ENCODE data around the gene BAAT.

BAAT gene

DNA sequence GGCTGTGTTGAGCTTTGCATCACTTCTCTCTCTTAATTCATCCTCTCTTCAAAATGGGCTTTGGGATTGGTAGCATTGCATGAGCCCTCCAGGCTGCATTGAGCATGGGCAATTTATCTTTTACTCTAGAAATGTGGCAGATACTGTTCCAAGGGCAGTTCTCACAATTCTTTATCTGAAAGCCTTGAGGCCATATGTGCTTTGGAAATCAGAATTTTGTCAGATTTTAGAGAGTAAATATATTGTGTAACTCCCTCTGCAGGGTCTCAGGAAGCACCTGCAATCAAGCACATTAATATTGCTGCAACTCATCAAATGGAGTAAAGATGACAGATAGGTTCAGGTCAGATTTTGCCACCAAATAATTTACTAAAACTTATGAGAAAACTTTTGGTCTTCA, 33.2 kb upstream of the BAAT start:
- H3K4me1 ChIP-seq (ENCODE audit: control insufficient read depth, insufficient read depth, low read length): peaks cover 11% of the 10 kb centered on the region
- H3K4me2 ChIP-seq (ENCODE audit: low read length): no peak overlapping the region
- H3K4me3 ChIP-seq (ENCODE audit: low read length): no peak overlapping the region
- no peaks in the 10 kb centered on the region for H3K27me3 ChIP-seq (ENCODE audit: control insufficient read depth, insufficient read depth, low read length)
- H3K9ac ChIP-seq (ENCODE audit: low read depth, low read length): no peak overlapping the region
- H3K9me3 ChIP-seq (replicated peaks; ENCODE audit: low read length): no peaks in the 10 kb centered on the region
- H3K36me3 ChIP-seq (ENCODE audit: insufficient read depth, low read length): no peaks in the 10 kb centered on the region

DNA sequence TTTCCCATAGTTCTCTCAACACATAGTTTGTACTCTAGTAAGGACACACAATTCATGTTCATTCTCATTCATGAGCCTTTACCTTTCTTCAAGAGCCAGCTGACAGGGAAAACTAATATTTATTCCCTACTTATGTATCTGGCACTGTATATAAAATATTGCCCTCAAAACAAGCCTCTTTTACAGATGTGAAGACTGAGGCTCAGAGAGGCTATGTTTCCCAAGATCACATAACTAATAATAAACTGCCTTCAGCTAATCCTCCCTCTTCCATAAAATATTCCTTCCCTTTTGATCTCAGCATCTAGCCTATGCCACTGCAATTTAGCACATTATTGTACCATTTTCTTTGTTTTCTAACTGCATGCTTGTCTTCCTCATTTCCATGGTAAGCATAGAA, 32.6 kb upstream of the BAAT start:
- Histone ChIP-seq H3K4me3 (ENCODE audit: low read length) (no peak overlapping the region), H3K9ac (ENCODE audit: low read depth, low read length) (no peak overlapping the region), H3K9me3 (replicated peaks; ENCODE audit: low read length) (no peaks in the 10 kb centered on the region), H3K4me2 (ENCODE audit: low read length) (no peak overlapping the region), H3K27me3 (ENCODE audit: control insufficient read depth, insufficient read depth, low read length) (no peaks in the 10 kb centered on the region), H3K36me3 (ENCODE audit: insufficient read depth, low read length) (no peaks in the 10 kb centered on the region), H3K4me1 (ENCODE audit: control insufficient read depth, insufficient read depth, low read length) (peaks cover 11% of the 10 kb centered on the region)

DNA sequence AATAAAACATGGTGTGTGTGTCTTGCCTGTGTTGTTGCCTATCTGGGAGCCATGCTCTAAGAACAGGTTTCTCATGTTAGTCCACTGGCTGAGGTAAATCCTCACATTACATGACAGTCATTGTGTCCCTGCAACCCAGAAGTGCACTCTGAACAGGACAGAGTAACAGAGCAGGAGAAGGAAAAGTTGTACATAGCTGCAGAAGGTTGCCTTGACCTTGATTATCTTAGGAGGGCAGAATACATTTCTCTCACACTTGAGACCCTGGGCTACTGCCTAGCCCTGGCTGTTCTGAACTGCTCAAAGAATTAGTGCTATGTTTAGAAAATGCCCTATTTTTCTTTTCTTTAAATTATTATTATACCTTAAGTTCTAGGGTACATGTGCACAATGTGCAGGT, 30.8 kb upstream of the BAAT start:
- H3K4me2 ChIP-seq (ENCODE audit: low read length): no peak overlapping the region
- no peaks in the 10 kb centered on the region for H3K27me3 ChIP-seq (ENCODE audit: control insufficient read depth, insufficient read depth, low read length)
- no peak overlapping the region for H3K4me3 ChIP-seq (ENCODE audit: low read length)
- no peaks in the 10 kb centered on the region for H3K9me3 ChIP-seq (replicated peaks; ENCODE audit: low read length)
- H3K36me3 ChIP-seq (ENCODE audit: insufficient read depth, low read length): no peaks in the 10 kb centered on the region
- H3K4me1 ChIP-seq (ENCODE audit: control insufficient read depth, insufficient read depth, low read length): peaks cover 11% of the 10 kb centered on the region
- no peak overlapping the region for H3K9ac ChIP-seq (ENCODE audit: low read depth, low read length)

DNA sequence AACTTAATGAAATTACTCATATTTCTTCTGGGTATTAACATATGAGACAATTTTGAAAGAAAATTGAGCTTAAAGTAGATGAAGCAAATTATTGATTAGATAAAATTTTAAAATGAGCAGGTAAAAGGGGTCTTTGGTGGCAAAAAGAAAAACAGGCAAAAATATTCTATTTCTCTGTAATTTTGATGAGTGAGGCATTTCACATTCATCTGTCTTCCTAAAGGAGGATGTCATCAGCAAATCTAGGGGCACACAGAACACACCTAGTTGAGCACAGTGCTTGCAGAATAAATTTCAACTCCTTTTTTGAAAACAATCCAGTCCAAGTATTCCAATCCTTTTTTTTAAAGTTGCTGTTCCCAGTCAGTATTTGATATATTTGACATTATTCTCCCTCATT, 30.0 kb upstream of the BAAT start:
- Histone ChIP-seq H3K9me3 (replicated peaks; ENCODE audit: low read length) (peaks cover 2% of the 10 kb centered on the region), H3K27me3 (ENCODE audit: control insufficient read depth, insufficient read depth, low read length) (no peaks in the 10 kb centered on the region)

DNA sequence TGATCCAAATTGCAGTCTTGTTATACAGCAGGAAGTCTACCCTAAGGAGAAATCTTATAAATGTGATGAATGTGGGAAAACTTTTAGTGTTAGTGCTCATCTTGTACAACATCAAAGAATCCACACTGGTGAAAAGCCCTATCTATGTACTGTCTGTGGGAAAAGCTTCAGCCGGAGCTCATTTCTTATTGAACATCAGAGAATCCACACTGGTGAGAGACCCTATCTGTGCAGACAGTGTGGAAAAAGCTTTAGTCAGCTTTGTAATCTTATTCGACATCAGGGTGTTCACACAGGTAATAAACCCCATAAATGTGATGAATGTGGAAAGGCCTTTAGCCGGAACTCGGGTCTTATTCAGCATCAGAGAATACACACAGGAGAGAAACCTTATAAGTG, 24.3 kb upstream of the BAAT start:
- no peaks in the 10 kb centered on the region for H3K4me1 ChIP-seq (ENCODE audit: control insufficient read depth, insufficient read depth, low read length)
- H3K36me3 ChIP-seq (ENCODE audit: insufficient read depth, low read length): peaks cover 62% of the 10 kb centered on the region
- H3K9me3 ChIP-seq (replicated peaks; ENCODE audit: low read length): peaks cover 29% of the 10 kb centered on the region
- H3K27me3 ChIP-seq (ENCODE audit: control insufficient read depth, insufficient read depth, low read length): no peaks in the 10 kb centered on the region
- H3K4me2 ChIP-seq (ENCODE audit: low read length): no peak overlapping the region
- no peak overlapping the region for H3K9ac ChIP-seq (ENCODE audit: low read depth, low read length)
- H3K4me3 ChIP-seq (ENCODE audit: low read length): no peak overlapping the region

More for the DNA sequence above, 30.0 kb upstream of the BAAT start:
- Histone ChIP-seq H3K36me3 (ENCODE audit: insufficient read depth, low read length) (peaks cover 5% of the 10 kb centered on the region), H3K4me1 (ENCODE audit: control insufficient read depth, insufficient read depth, low read length) (peaks cover 11% of the 10 kb centered on the region), H3K4me2 (ENCODE audit: low read length) (no peak overlapping the region), H3K9ac (ENCODE audit: low read depth, low read length) (no peak overlapping the region), H3K4me3 (ENCODE audit: low read length) (no peak overlapping the region)

DNA sequence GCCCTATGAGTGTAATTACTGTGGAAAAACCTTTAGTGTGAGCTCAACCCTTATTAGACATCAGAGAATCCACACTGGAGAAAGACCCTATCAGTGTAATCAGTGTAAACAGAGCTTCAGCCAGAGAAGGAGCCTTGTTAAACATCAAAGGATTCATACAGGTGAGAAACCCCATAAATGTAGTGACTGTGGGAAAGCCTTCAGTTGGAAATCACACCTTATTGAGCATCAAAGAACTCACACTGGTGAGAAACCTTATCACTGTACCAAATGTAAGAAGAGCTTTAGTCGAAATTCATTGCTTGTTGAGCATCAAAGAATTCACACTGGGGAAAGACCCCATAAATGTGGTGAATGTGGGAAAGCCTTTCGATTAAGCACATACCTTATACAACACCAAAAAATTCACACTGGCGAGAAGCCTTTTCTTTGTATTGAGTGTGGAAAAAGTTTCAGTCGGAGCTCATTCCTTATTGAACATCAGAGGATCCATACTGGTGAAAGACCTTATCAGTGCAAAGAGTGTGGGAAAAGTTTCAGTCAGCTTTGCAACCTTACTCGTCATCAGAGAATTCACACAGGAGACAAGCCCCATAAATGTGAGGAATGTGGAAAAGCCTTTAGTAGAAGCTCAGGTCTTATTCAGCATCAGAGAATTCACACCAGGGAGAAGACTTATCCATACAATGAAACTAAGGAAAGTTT, 23.7 kb upstream of the BAAT start:
- H3K9me3 ChIP-seq (replicated peaks; ENCODE audit: low read length): peaks cover 29% of the 10 kb centered on the region
- H3K4me2 ChIP-seq (ENCODE audit: low read length): no peak overlapping the region
- no peaks in the 10 kb centered on the region for H3K4me1 ChIP-seq (ENCODE audit: control insufficient read depth, insufficient read depth, low read length)
- H3K4me3 ChIP-seq (ENCODE audit: low read length): no peak overlapping the region
- no peaks in the 10 kb centered on the region for H3K27me3 ChIP-seq (ENCODE audit: control insufficient read depth, insufficient read depth, low read length)
- H3K36me3 ChIP-seq (ENCODE audit: insufficient read depth, low read length): peaks cover 68% of the 10 kb centered on the region
- no peak overlapping the region for H3K9ac ChIP-seq (ENCODE audit: low read depth, low read length)

DNA sequence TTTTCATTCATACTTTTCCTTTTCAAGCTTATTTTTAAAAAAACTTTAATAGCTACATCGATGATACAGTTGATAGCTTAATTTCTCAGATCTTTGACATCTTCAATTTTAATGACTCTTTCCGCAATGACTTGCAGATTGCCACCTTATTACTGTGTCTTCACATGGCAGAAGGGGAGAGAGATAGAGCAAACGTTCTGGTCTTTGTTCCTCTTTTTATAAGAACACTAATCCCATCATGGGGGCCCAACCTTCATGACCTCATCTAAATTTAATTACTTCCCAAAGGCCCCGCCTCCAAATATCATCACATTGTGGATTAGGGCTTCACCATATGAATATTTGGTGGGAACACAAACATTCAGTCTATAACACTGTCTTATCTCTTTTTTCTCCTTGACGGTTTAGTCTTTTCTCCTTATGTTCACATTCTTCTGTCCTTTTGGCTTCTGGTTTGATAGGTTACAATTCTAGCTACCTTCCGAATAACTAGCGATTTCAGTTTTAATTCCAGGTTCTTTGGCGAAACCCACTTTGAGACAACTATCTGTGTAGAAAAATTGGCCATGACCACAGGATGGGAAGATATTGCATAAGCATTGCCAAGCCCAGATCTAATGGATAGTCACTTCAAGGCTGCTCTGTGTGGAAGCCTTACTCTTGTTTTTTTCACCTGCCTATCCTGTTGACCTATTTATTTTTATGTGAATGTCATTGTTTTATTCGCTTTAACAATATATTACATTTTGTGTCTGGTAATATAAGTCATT, 18.9 kb upstream of the BAAT start:
- Histone ChIP-seq H3K4me3 (ENCODE audit: low read length) (no peak overlapping the region), H3K36me3 (ENCODE audit: insufficient read depth, low read length) (peaks cover 87% of the 10 kb centered on the region), H3K4me1 (ENCODE audit: control insufficient read depth, insufficient read depth, low read length) (peaks cover 17% of the 10 kb centered on the region), H3K9ac (ENCODE audit: low read depth, low read length) (no peak overlapping the region), H3K27me3 (ENCODE audit: control insufficient read depth, insufficient read depth, low read length) (no peaks in the 10 kb centered on the region), H3K4me2 (ENCODE audit: low read length) (no peak overlapping the region), H3K9me3 (replicated peaks; ENCODE audit: low read length) (peaks cover 16% of the 10 kb centered on the region)

DNA sequence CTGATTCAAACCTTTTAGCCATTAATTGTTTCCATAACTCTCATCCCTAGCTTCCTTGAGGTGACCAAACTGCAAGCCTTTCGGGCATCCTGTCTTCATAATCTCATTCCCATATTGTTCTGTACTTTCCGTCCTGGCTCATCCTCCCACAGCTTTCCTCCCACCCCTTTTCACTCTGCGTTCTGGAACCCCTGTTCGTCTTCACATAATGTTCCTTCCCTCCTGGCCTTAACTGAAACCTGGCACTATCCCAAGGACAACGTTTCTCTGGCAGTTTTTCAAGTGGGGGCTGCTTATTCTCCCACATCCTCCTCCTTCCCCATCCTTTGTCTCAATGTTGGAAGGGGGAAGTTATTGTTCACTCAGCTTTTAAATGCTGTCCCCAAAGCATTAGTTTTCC, 15.3 kb upstream of the BAAT start:
- H3K9me3 ChIP-seq (replicated peaks; ENCODE audit: low read length): no peaks in the 10 kb centered on the region
- H3K4me1 ChIP-seq (ENCODE audit: control insufficient read depth, insufficient read depth, low read length): peaks cover 21% of the 10 kb centered on the region
- peak overlapping the region; percentile 83 for H3K4me3 ChIP-seq (ENCODE audit: low read length)
- peaks cover 57% of the 10 kb centered on the region for H3K36me3 ChIP-seq (ENCODE audit: insufficient read depth, low read length)
- peak overlapping the region; percentile 95 for H3K9ac ChIP-seq (ENCODE audit: low read depth, low read length)
- peak overlapping the region; percentile 97 for H3K4me2 ChIP-seq (ENCODE audit: low read length)
- H3K27me3 ChIP-seq (ENCODE audit: control insufficient read depth, insufficient read depth, low read length): no peaks in the 10 kb centered on the region

DNA sequence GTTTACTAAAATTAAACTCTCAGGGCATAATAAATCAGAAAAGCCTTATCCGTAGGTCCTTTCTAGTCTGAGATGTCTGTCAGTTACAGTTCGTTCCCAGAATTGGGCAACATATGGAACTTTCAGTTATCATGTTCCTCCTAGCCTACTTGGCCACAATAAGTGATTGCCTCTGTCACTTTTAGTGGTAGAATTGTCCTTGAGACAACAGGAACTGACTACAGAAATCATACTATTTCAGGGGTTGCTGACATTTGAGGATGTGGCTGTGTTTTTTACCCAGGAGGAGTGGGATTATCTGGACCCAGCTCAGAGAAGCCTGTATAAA, 14.8 kb upstream of the BAAT start:
- Histone ChIP-seq H3K9me3 (replicated peaks; ENCODE audit: low read length) (no peaks in the 10 kb centered on the region), H3K9ac (ENCODE audit: low read depth, low read length) (peak overlapping the region; percentile 95), H3K4me2 (ENCODE audit: low read length) (peak overlapping the region; percentile 97), H3K27me3 (ENCODE audit: control insufficient read depth, insufficient read depth, low read length) (no peaks in the 10 kb centered on the region), H3K4me1 (ENCODE audit: control insufficient read depth, insufficient read depth, low read length) (peaks cover 21% of the 10 kb centered on the region), H3K4me3 (ENCODE audit: low read length) (peak overlapping the region; percentile 83), H3K36me3 (ENCODE audit: insufficient read depth, low read length) (peaks cover 52% of the 10 kb centered on the region)

DNA sequence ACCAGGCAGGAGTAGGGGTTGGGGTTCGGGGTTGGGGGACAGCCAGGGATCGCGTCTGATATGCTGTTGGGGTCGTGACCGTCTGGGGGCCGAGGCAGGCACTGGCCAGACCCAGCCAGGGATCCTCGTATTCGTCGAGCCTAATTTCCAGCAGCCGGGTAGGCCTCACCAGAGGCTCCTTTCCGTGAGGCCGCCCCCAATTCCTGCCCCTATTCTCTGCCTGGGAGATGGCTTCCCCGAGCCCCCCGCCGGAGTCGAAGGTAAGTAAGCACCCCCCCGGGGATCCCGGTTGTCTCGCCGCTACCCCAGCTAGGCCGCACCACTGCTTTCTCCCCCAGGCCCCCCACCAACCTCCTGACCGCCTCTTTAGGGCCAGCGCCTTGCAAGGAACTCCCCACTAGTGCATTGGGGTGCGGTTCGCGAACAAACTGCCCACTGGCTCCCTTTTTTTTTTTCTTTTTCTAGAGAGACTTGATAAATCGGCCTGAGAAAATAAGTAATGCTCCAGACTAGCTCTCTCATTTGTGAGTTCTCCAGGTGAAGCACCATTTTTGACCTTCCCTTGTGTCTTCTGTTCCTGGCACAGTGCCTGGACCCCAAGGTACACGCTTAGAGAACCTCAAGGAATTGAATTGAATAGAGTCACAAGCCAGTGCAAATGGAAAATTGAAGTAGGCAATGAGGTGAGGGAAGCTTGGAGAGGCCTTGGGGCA, 14.3 kb upstream of the BAAT start:
- Histone ChIP-seq H3K9ac (ENCODE audit: low read depth, low read length) (peak overlapping the region; percentile 95), H3K4me3 (ENCODE audit: low read length) (peak overlapping the region; percentile 83), H3K4me1 (ENCODE audit: control insufficient read depth, insufficient read depth, low read length) (peaks cover 21% of the 10 kb centered on the region), H3K9me3 (replicated peaks; ENCODE audit: low read length) (no peaks in the 10 kb centered on the region), H3K4me2 (ENCODE audit: low read length) (peak overlapping the region; percentile 97), H3K36me3 (ENCODE audit: insufficient read depth, low read length) (peaks cover 46% of the 10 kb centered on the region), H3K27me3 (ENCODE audit: control insufficient read depth, insufficient read depth, low read length) (no peaks in the 10 kb centered on the region)

DNA sequence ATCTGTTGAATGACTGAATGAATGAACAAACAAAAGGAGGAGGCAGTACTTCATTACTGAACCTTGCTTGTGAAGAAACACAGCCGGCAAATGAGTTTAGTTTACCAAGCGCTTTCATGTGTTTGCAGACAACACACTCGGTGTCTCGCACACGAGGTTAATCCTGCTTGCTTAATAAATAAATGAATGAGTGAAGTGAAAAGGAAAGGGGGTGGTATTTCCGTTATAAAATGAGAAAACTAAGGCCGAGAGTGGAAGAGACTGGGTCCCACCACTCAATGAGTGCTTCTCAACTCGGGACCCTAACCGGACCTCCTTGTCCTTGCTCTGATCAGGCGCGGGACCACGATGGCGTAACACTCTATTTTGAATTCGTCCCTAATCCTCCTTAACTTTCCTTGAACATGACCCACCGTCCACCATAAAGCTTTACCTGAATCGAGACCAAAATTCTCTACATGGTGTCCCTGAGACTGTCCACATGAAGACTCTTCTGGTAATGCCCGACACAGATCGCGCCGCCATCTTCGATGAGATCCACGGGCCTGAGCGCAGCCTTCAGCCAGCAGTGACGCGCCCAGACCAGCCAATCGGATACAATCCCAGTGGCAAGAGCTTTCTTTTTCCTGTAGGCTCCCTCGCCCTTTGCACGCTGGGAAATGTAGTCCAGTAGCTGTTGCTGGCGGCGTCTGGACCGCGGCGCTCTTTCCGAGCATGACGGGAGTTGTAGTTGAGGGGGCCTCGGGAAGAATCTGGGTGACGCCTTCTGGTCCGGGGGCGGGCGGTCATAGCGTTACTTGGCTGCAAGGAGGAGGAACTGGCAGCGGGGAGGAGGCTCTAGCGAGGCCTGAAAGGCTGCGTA, 13.5 kb upstream of the BAAT start, which contains the start of the genes MRPL50 and ZNF189:
Gene MRPL50, minus strand, starts transcription at position 551 of the 862 bp plus-strand sequence. Its CDS starts 26 bp downstream, at position 525.
Gene ZNF189, plus strand, starts transcription at position 784 of the 862 bp plus-strand sequence. CDS start 306 bp downstream, outside the sequence.
- H3K36me3 ChIP-seq (ENCODE audit: insufficient read depth, low read length): peaks cover 38% of the 10 kb centered on the region
- H3K4me2 ChIP-seq (ENCODE audit: low read length): peak within 1 kb of the TSS; percentile 97
- H3K27me3 ChIP-seq (ENCODE audit: control insufficient read depth, insufficient read depth, low read length): no peaks in the 10 kb centered on the region
- no peaks in the 10 kb centered on the region for H3K9me3 ChIP-seq (replicated peaks; ENCODE audit: low read length)
- peak within 1 kb of the TSS; percentile 95 for H3K9ac ChIP-seq (ENCODE audit: low read depth, low read length)
- H3K4me1 ChIP-seq (ENCODE audit: control insufficient read depth, insufficient read depth, low read length): peaks cover 21% of the 10 kb centered on the region
- peak within 1 kb of the TSS; percentile 83 for H3K4me3 ChIP-seq (ENCODE audit: low read length)
